IPS DF 19.7 (cell line): ENCODE results near the gene EYS.
"Not testable (repeated sequence)": the region's sequence is repeated elsewhere in the genome, so short reads cannot be mapped to it uniquely, and the experiment has no call there.

ENCODE experiments used
- DNase-seq: peaks from one replicate; pipeline ENCODE4 v3.0.0-alpha.2; 2013; ENCODE audit warnings: low read depth, low spot score

The EYS gene

GRCh38 chr6:64483956-64484499 is 1223.0 kb downstream of the EYS start:
- no peak for DNase-seq

GRCh38 chr6:64482631-64483030 is 1224.4 kb downstream of the EYS start:
- no peak for DNase-seq

GRCh38 chr6:64479134-64479533 is 1227.9 kb downstream of the EYS start:
- no peak for DNase-seq

- no peak for DNase-seq
Observed at GRCh38 chr6:64477391-64477790, 1229.6 kb downstream of the EYS start.

- no peak for DNase-seq
Observed at GRCh38 chr6:64476935-64477334, 1230.1 kb downstream of the EYS start.

- not testable (repeated sequence) for DNase-seq
Observed at GRCh38 chr6:64469405-64469804, 1237.6 kb downstream of the EYS start.

- no peak for DNase-seq
Observed at GRCh38 chr6:64467656-64468055, 1239.4 kb downstream of the EYS start.

- no peak for DNase-seq
Observed at GRCh38 chr6:64459411-64459944, 1247.5 kb downstream of the EYS start.

- DNase-seq, result not testable (repeated sequence)
Observed at GRCh38 chr6:64448101-64448500, 1258.9 kb downstream of the EYS start.

GRCh38 chr6:64445038-64445437 is 1262.0 kb downstream of the EYS start:
- no peak for DNase-seq

GRCh38 chr6:64439274-64439673 is 1267.8 kb downstream of the EYS start:
- DNase-seq, result no peak

GRCh38 chr6:64437996-64438395 is 1269.0 kb downstream of the EYS start:
- DNase-seq, result no peak

- DNase-seq, result no peak
Observed at GRCh38 chr6:64429926-64430325, 1277.1 kb downstream of the EYS start.

- DNase-seq, result no peak
Observed at GRCh38 chr6:64428186-64428585, 1278.8 kb downstream of the EYS start.

GRCh38 chr6:64415926-64416325 is 1291.1 kb downstream of the EYS start:
- DNase-seq, result no peak

- no peak for DNase-seq
Observed at GRCh38 chr6:64411226-64411625, 1295.8 kb downstream of the EYS start.

- DNase-seq, result no peak
Observed at GRCh38 chr6:64409948-64410347, 1297.1 kb downstream of the EYS start.

- DNase-seq, result no peak
Observed at GRCh38 chr6:64404396-64404795, 1302.6 kb downstream of the EYS start.

- DNase-seq, result no peak
Observed at GRCh38 chr6:64383277-64383676, 1323.7 kb downstream of the EYS start.

- DNase-seq, result no peak
Observed at GRCh38 chr6:64376394-64376793, 1330.6 kb downstream of the EYS start.

- DNase-seq, result no peak
Observed at GRCh38 chr6:64357430-64357829, 1349.6 kb downstream of the EYS start.

- DNase-seq, result no peak
Observed at GRCh38 chr6:64347411-64347810, 1359.6 kb downstream of the EYS start.

GRCh38 chr6:64335195-64335594 is 1371.8 kb downstream of the EYS start:
- no peak for DNase-seq

GRCh38 chr6:64334636-64335035 is 1372.4 kb downstream of the EYS start:
- no peak for DNase-seq
